Kidney glomerular epithelial cell (primary cell): ENCODE measurements around the gene ZNF416.
A peak's percentile ranks its signal among the peaks of the same experiment; 100 is the strongest.

Experiments
- DNase-seq: peaks from one replicate; lab custom pipeline; 2025; lab: John Stamatoyannopoulos, UW

Gene ZNF416

GRCh38 chr19:57578487-57579205 is at the start of gene ZNF416:
Gene ZNF416 (minus strand): TSS chr19:57578911. CDS start chr19:57578704, 207 bp downstream.
- DNase-seq = peak; percentile 92

DNA sequence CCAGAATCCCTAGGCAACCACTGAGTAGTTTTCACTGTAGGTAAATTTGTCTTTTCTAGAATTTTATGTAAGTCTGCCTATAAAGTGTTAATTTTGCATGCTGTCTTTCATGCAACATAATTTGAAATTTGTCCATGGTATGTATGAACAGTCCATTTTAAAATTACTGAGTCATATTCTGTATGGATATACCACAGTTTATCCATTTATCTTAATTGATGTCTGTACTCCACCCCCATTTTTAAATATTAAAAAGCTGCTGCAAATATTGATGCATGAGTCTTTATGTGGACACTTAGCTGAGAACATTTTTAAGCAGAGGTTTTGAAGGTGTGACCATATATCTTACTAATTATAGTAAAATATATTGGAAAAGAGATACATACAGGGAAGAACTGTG is 44.4 kb upstream of the ZNF416 start:
- DNase-seq = no peak

DNA sequence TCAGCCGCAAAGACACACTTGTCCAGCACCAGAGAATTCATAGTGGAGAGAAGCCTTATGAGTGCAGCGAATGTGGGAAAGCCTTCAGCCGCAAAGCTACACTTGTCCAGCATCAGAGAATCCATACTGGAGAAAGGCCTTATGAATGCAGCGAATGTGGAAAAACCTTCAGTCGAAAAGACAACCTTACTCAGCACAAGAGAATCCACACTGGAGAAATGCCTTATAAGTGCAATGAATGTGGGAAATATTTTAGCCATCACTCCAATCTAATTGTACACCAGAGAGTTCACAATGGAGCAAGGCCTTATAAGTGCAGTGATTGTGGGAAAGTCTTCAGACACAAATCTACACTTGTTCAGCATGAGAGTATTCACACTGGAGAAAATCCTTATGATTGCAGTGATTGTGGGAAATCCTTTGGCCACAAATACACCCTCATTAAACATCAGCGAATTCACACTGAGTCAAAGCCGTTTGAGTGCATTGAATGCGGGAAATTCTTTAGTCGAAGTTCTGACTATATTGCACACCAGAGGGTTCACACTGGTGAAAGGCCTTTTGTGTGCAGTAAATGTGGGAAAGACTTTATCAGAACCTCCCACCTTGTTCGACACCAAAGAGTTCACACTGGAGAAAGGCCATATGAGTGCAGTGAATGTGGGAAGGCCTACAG is 42.1 kb upstream of the ZNF416 start:
- DNase-seq = no peak

GRCh38 chr19:57615346-57615745 is 36.6 kb upstream of the ZNF416 start:
- no peak for DNase-seq

- peak; percentile 77 for DNase-seq
Measured at GRCh38 chr19:57613941-57614743, 35.4 kb upstream of the ZNF416 start, which contains the start of gene ZNF134. Gene ZNF134 (plus strand): TSS chr19:57614242. CDS start chr19:57619469, 5,227 bp downstream.

DNA sequence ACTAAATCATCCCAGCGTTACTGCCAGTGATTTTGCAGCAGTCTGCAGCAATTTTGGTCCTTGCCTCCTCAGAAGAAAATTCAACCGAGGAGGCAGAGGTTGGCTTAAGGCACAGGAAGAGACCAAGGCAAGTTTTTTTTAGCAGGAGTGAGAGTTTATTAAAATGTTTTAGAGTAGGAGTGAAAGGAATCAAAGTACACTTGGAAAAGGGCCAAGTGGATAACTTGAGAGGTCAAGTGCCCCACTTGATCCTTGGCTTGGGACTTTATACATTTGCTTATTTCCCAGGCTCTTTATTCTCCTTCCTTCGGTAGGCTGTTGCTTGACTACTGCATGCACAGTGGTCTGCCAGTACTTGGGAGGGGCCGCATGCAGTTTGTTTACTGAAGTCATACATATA is 32.4 kb upstream of the ZNF416 start:
- no peak for DNase-seq

DNA sequence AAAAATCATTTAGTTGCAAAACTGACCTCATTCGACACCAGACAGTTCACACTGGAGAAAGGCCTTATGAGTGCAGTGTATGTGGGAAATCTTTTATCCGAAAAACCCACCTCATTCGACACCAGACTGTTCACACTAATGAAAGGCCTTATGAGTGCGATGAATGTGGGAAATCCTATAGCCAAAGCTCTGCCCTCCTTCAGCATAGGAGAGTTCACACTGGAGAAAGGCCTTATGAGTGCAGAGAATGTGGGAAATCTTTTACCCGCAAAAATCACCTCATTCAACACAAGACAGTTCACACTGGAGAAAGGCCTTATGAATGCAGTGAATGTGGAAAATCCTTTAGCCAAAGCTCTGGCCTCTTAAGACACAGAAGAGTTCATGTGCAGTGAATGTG is 28.2 kb upstream of the ZNF416 start:
- no peak for DNase-seq

DNA sequence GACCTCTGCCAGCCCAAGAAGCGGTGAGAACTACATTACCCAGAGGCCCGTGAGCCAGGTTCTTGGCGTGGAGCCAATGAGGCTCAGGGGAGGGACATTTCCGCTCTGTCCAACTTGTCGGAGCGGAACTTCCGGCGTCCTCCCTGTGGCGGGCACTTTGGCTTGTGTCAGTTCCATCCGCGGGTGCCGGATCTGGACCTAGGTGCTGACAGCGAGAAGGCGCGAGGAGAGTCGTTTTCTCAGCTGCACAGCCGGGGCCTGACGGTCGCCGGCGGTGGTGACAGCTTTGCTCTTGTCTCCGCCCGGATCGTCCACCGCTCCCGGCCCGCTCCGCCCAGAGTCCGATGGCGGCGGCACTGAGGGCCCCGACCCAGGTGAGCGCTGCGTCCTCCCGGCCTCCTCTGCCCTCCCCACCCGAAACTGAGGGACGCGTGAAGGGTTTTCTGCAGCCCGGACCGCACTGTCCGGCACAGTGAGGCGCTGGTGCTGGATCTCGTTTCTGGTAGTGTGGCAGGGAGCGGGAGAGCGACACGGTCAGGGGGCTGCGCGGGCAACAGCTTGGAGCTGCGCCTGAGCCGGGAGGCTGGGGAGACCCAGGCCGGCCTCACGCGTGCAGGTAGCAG is 21.2 kb upstream of the ZNF416 start, which contains the start of gene ZNF530:
Gene ZNF530, plus strand, starts transcription at position 125 of the 623 bp plus-strand sequence. CDS start 4,461 bp downstream, outside the sequence.
- DNase-seq = peak; percentile 78

GRCh38 chr19:57599377-57599760 is 20.7 kb upstream of the ZNF416 start:
- no peak for DNase-seq

DNA sequence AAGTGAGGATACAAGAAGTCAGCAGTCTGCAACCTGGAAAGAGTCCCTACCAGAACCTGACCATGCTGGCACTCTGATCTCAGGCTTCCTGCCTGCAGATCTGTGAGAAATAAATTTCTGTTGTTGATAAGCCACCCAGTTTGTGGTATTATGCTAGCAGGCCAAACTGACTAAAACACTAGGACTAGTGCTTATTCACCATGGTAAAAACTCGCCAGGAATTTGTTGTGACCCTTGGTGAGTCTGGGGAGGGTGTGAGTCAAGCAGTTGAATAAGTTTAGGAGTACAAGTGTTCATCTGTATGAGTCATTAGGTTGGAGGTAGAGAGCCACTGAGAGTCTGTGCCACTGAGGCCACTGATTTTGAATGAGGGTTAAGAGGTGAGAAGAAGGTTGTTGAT is 8.8 kb upstream of the ZNF416 start:
- no peak for DNase-seq

GRCh38 chr19:57583521-57584416 is 5.1 kb upstream of the ZNF416 start, which contains the start of gene ZIK1:
Gene ZIK1 (plus strand): TSS chr19:57584145. CDS start chr19:57584357, 212 bp downstream.
- peak; percentile 80 for DNase-seq

DNA sequence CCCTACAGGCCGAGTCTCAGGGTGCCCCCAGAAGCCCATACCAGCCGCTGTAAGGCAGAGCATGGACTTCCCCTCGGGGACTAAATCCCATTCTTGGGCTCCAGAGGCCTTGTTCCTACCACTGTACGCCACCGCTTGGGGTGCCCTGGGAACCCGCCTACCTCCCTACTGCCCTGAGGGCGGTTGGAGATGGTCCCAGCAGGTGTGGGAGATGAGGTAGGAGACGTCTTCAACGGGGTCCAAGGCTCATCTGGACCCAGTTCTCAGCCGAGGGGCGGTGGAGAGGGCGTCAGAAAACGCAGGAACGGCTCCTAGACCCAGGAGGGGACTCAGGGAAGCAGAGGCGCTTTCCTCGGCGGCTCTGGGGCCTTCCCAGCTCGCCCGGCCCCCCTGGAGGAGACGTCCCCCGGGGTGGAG is 4.4 kb upstream of the ZNF416 start:
- DNase-seq = no peak

DNA sequence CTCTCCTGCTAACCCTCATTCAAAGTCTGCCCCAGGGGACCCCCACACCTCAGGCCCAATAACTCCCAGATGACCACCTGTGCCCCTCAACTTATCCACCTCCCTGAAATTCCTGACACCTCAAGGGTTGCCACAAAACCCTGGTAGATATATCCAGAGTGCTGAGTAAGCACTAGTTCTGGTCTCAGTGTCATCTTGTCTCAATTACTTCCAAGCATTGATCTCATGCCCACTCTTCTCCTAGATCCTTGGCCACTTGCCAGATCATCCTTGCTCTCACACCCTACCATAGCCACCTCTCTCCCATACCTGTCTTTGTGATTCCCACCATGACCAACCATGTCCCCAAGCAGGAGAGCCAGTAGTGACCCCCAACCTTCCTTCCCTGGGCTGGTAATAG is 2.0 kb downstream of the ZNF416 start:
- DNase-seq = no peak

DNA sequence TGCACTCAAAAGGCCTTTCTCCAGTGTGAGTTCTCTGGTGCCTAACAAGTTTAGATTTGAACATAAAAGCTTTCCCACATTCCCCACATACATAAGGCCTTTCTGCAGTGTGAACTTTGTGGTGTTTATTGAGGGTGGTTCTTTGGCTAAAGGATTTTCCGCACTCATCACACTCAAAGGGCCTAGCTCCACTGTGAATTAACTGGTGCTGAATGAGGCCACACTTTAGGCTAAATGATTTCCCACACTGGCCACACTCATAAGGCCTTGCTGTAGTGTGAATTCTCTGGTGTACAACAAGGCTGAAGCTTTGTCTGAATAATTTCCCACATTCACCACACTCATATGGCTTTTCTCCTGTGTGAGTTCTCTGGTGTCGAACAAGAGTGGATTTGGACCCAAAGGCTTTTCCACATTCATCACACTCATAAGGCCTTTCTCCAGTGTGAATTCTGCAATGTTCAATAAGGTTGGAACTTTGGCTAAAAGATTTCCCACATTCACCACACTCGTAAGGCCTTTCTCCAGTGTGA is 6.2 kb downstream of the ZNF416 start:
- DNase-seq = no peak

- DNase-seq = no peak
Measured at GRCh38 chr19:57570707-57571106, 8.0 kb downstream of the ZNF416 start.

DNA sequence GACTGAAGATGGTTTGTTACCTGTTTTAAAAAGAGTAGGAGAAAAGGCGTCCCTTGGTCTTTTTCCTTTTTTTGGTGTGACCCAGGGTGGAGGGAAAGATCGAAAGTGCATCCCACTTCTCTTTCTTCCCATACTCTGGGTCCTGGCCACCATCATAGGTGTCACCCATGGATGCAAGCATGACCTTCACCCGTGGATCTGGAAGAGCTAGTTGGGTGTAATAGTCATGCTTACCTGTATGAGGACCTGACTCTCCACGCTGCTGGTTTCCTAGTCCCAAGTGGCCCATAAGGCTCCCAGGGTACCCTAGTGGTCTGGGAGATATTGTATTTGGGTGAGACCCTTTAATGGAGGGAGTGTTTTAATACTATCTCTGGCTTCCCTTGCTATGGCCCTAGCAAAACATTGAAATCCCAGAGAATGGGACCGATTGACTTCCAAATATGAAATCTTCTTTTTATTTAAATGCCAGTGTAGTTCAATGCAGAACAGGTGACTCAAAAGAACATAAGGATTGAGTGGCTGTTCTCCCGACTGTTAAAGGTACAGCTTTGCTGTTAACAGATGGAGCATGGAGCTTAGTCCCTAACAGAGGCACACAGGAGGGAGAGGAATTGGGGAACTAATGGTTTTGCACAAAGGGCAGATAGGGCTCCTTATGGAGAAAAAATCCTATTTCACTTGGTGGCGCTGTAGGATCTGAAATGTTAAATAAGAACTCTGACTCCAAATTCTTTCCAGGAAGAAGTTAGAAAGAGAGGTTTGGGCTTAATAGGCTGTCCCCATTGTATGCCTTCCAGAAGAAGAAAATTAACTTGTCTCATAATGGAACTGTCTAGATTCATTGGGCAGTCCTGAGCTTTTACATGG is 12.1 kb downstream of the ZNF416 start:
- DNase-seq = no peak

GRCh38 chr19:57563547-57563946 is 15.2 kb downstream of the ZNF416 start:
- DNase-seq = no peak

DNA sequence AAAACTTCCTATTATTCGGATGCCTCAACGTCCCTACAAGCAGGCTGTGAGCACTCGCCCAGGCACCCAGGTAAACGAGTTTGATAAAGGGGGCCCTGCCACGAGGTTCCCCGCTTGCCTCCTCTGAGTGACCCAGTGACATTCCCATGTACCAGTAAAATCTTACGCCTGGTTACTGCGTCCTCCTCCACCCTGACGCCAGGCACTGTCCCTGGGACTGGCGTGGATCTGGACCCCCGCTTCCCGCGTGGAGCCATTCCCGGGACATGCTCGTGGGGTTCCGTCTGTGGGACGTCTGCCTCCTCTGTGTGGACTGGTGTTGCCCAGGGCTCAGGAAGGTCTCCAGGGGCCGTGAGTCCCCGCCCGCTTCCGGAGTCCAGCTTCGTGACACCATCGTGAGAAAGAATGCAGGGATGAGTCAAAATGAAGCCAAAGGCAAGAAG is 18.6 kb downstream of the ZNF416 start:
- no peak for DNase-seq

- peak; percentile 74 for DNase-seq
Measured at GRCh38 chr19:57559404-57560025, 19.2 kb downstream of the ZNF416 start, which contains the start of gene ZNF550. Gene ZNF550 (minus strand): TSS chr19:57559863. CDS start chr19:57559682, 181 bp downstream.
